ENCODE measurements around the gene PI4KA. TPM values are rescaled to one million over a fixed set of nuclear protein-coding genes. Genes with fewer than 3 reads are reported as not detected.
"Not testable (repeated sequence)": the region's sequence is repeated elsewhere in the genome, so short reads cannot be mapped to it uniquely, and the experiment has no call there.

Gene PI4KA
- total RNA-seq, 3 donors from 2014 or later (not counting 1 experiment from before 2014, with no cell fraction given), result 208 to 233 (median 215) TPM

- Histone ChIP-seq H3K36me3 (ENCODE audit: control insufficient read depth, insufficient read depth, low read length) (no peaks in the 10 kb centered on the region), H3K4me3 (ENCODE audit: low read length) (no peak overlapping the region), H3K27ac (ENCODE audit: low read length) (no peak overlapping the region), H3K27me3 (ENCODE audit: control insufficient read depth, insufficient read depth, low read length) (peaks cover 5% of the 10 kb centered on the region), H3K4me1 (ENCODE audit: control insufficient read depth, insufficient read depth, low read length) (no peaks in the 10 kb centered on the region), H3K9me3 (ENCODE audit: control insufficient read depth, insufficient read depth, low read length) (peaks cover 6% of the 10 kb centered on the region)
- Mint-ChIP-seq H3K27me3 (ENCODE audit: low read depth in 2 of 2) (peaks cover 23 to 52% of the 10 kb centered on the region in 2 donors), H3K27ac (no peak overlapping the region), H3K36me3 (peaks cover 15% of the 10 kb centered on the region), H3K4me1 (no peaks in the 10 kb centered on the region), H3K9me3 (peaks cover 4 to 6% of the 10 kb centered on the region in 2 donors), H3K4me3 (no peak overlapping the region)
- no CpG with 5 or more reads among the region's 1 CpG for WGBS (ENCODE audit: insufficient coverage)
- no peak for ATAC-seq
- no peak for DNase-seq
- intact Hi-C loops (cut with micrococcal nuclease), result no loop called here
- no peak for TF ChIP-seq CTCF (IDR thresholded peaks at IDR 0.05)
Measured at GRCh38 chr22:20663137-20663828, 195.3 kb downstream of the PI4KA start.

- H3K27me3 Mint-ChIP-seq (ENCODE audit: low read depth in 2 of 2), result peaks cover 23 to 55% of the 10 kb centered on the region in 2 donors
Measured at GRCh38 chr22:20662524-20663036, 196.0 kb downstream of the PI4KA start.

GRCh38 chr22:20661473-20661872 lies 197.1 kb downstream of the PI4KA start:
- Histone ChIP-seq H3K9me3 (ENCODE audit: control insufficient read depth, insufficient read depth, low read length) (peaks cover 6% of the 10 kb centered on the region), H3K27me3 (ENCODE audit: control insufficient read depth, insufficient read depth, low read length) (peaks cover 5% of the 10 kb centered on the region), H3K27ac (ENCODE audit: low read length) (no peak overlapping the region), H3K4me3 (ENCODE audit: low read length) (no peak overlapping the region), H3K36me3 (ENCODE audit: control insufficient read depth, insufficient read depth, low read length) (no peaks in the 10 kb centered on the region), H3K4me1 (ENCODE audit: control insufficient read depth, insufficient read depth, low read length) (no peaks in the 10 kb centered on the region)
- Mint-ChIP-seq H3K9me3 (peaks cover 4 to 6% of the 10 kb centered on the region in 2 donors), H3K36me3 (peaks cover 15% of the 10 kb centered on the region), H3K27ac (no peak overlapping the region), H3K27me3 (ENCODE audit: low read depth in 2 of 2) (peaks cover 27 to 66% of the 10 kb centered on the region in 2 donors), H3K4me3 (no peak overlapping the region), H3K4me1 (peaks cover 0 to 8% of the 10 kb centered on the region in 2 donors)
- DNase-seq, result no peak
- intact Hi-C loops (cut with micrococcal nuclease), result no loop called here
- ATAC-seq, result no peak
- no CpG with 5 or more reads among the region's 1 CpG for WGBS (ENCODE audit: insufficient coverage)
- no peak for TF ChIP-seq CTCF (IDR thresholded peaks at IDR 0.05)

More at GRCh38 chr22:20662524-20663036, 196.0 kb downstream of the PI4KA start:
- peaks cover 15% of the 10 kb centered on the region for H3K36me3 Mint-ChIP-seq
- H3K9me3 ChIP-seq (ENCODE audit: control insufficient read depth, insufficient read depth, low read length); H3K4me3 Mint-ChIP-seq; H3K27me3 ChIP-seq (ENCODE audit: control insufficient read depth, insufficient read depth, low read length); H3K27ac ChIP-seq (ENCODE audit: low read length); ATAC-seq; H3K4me1 Mint-ChIP-seq; H3K27ac Mint-ChIP-seq; H3K9me3 Mint-ChIP-seq; intact Hi-C loops (cut with micrococcal nuclease); DNase-seq; H3K4me1 ChIP-seq (ENCODE audit: control insufficient read depth, insufficient read depth, low read length); H3K4me3 ChIP-seq (ENCODE audit: low read length); H3K36me3 ChIP-seq (ENCODE audit: control insufficient read depth, insufficient read depth, low read length): not testable (repeated sequence)
- WGBS (ENCODE audit: insufficient coverage), result 78% methylated on average over 4 of the region's 4 CpGs

- Histone ChIP-seq H3K4me1 (ENCODE audit: control insufficient read depth, insufficient read depth, low read length) (no peaks in the 10 kb centered on the region), H3K4me3 (ENCODE audit: low read length) (no peak overlapping the region), H3K27ac (ENCODE audit: low read length) (no peak overlapping the region), H3K9me3 (ENCODE audit: control insufficient read depth, insufficient read depth, low read length) (peaks cover 6% of the 10 kb centered on the region), H3K36me3 (ENCODE audit: control insufficient read depth, insufficient read depth, low read length) (no peaks in the 10 kb centered on the region), H3K27me3 (ENCODE audit: control insufficient read depth, insufficient read depth, low read length) (peaks cover 5% of the 10 kb centered on the region)
- no peak for DNase-seq
- 94% methylated on average over 4 of the region's 6 CpGs for WGBS (ENCODE audit: insufficient coverage)
- peaks cover 27 to 67% of the 10 kb centered on the region in 2 donors for H3K27me3 Mint-ChIP-seq (ENCODE audit: low read depth in 2 of 2)
- no peak for ATAC-seq
- TF ChIP-seq CTCF (IDR thresholded peaks at IDR 0.05), result no peak
- intact Hi-C loops (cut with micrococcal nuclease), result no loop called here
- H3K36me3 Mint-ChIP-seq, result peaks cover 15% of the 10 kb centered on the region
- no peak overlapping the region for H3K27ac Mint-ChIP-seq
- peaks cover 4 to 6% of the 10 kb centered on the region in 2 donors for H3K9me3 Mint-ChIP-seq
- H3K4me1 Mint-ChIP-seq, result peaks cover 0 to 8% of the 10 kb centered on the region in 2 donors
- H3K4me3 Mint-ChIP-seq, result no peak overlapping the region
Measured at GRCh38 chr22:20660441-20661054, 198.1 kb downstream of the PI4KA start.

Measured in natural killer cell (primary cell).